ENCODE measurements around the gene C6orf132.

GRCh38 chr6:42128460-42129359, 13.7 kb downstream of the C6orf132 start:
- TF ChIP-seq CTCF (IDR thresholded peaks at IDR 0.05) (no peak), POLR2AphosphoS5 (IDR thresholded peaks at IDR 0.05) (no peak), POLR2A (IDR thresholded peaks at IDR 0.05; ENCODE audit: low read depth) (no peak)

All from esophagus muscularis mucosa (tissue), 3 donors.